HepG2 (cell line): ENCODE measurements around the gene RABGGTA. TPM values are rescaled to one million over a fixed set of nuclear protein-coding genes. Genes with fewer than 3 reads are reported as not detected.

Experiments used
- DZIP1 ChIP-seq: sonication (generic); formaldehyde crosslinking; IDR thresholded peaks from 2 replicates; pipeline ENCODE4 v1.5.0; 2020; ENCODE audit warnings: mild to moderate bottlenecking, missing genetic modification reagents
- HOXA7 ChIP-seq: sonication (generic); formaldehyde crosslinking; IDR thresholded peaks from 2 replicates; pipeline ENCODE4 v1.8.1; 2022; ENCODE audit warnings: mild to moderate bottlenecking, missing genetic modification reagents, moderate library complexity
- LRRFIP1 ChIP-seq: sonication (generic); formaldehyde crosslinking; conservative IDR thresholded peaks from 2 replicates; pipeline ENCODE4 v1.4.0; 2020; ENCODE audit warnings: missing genetic modification reagents
- NCOR1 ChIP-seq: fragments of 200-600 bp; sonication (generic); IDR thresholded peaks from 2 replicates; pipeline ENCODE4 v1.7.0; 2017; ENCODE audit warnings: antibody characterized with exemption, low read length, borderline replicate concordance
- PRPF4 ChIP-seq: fragments of 200-400 bp; formaldehyde crosslinking; IDR thresholded peaks from 2 replicates; pipeline ENCODE4 v1.6.1; 2016; ENCODE audit warnings: low read length, low read depth; ENCODE audit not compliant: poor library complexity, severe bottlenecking
- SMARCE1 ChIP-seq: fragments of 450-650 bp; IDR thresholded peaks from 2 replicates; pipeline ENCODE4 v1.6.1; 2017; ENCODE audit warnings: borderline replicate concordance
- SP1 ChIP-seq, 2 experiments: fragments of 450-650 bp in 1 of 2; sonication (generic) in 1 of 2; formaldehyde crosslinking in 1 of 2; IDR thresholded peaks; 2 replicates each; pipeline versions ENCODE4 v1.4.0 to v1.6.1; 2016 to 2020; ENCODE audit warnings: missing genetic modification reagents in 1 of 2
- ZBTB1 ChIP-seq: sonication (generic); formaldehyde crosslinking; IDR thresholded peaks from 2 replicates; pipeline ENCODE4 v1.4.0; 2020; ENCODE audit warnings: missing genetic modification reagents, borderline replicate concordance
- ZFP90 ChIP-seq: sonication (generic); formaldehyde crosslinking; IDR thresholded peaks from 2 replicates; pipeline ENCODE4 v1.8.0; 2022; ENCODE audit warnings: missing genetic modification reagents, mild to moderate bottlenecking, inconsistent platforms, borderline replicate concordance
- ZMYM3 ChIP-seq: sonication (generic); formaldehyde crosslinking; IDR thresholded peaks from 2 replicates; pipeline ENCODE4 v1.5.1; 2020; ENCODE audit warnings: mild to moderate bottlenecking, missing genetic modification reagents
- ZNF143 ChIP-seq: sonication (generic); formaldehyde crosslinking; IDR thresholded peaks from 2 replicates; pipeline ENCODE4 v1.4.0; 2020; ENCODE audit warnings: missing genetic modification reagents
- ZNF18 ChIP-seq: sonication (generic); formaldehyde crosslinking; IDR thresholded peaks from 2 replicates; pipeline ENCODE4 v1.8.0; 2022; ENCODE audit warnings: mild to moderate bottlenecking, missing genetic modification reagents; ENCODE audit not compliant: insufficient replicate concordance
- ZNF282 ChIP-seq: fragments of 450-650 bp; IDR thresholded peaks from 2 replicates; pipeline ENCODE4 v1.6.1; 2018; ENCODE audit not compliant: partially characterized antibody
- ZNF563 ChIP-seq: sonication (generic); formaldehyde crosslinking; IDR thresholded peaks from 2 replicates; pipeline ENCODE4 v1.8.0; 2022; ENCODE audit warnings: mild to moderate bottlenecking, moderate library complexity, missing genetic modification reagents
- ZNF713 ChIP-seq: sonication (generic); formaldehyde crosslinking; IDR thresholded peaks from 2 replicates; pipeline ENCODE4 v1.4.0; 2020; ENCODE audit warnings: mild to moderate bottlenecking, missing genetic modification reagents
- ZSCAN12 ChIP-seq: sonication (generic); formaldehyde crosslinking; IDR thresholded peaks from 2 replicates; pipeline ENCODE4 v1.9.0; 2021; ENCODE audit warnings: mild to moderate bottlenecking, missing genetic modification reagents
- ZSCAN29 ChIP-seq: sonication (generic); formaldehyde crosslinking; conservative IDR thresholded peaks from 2 replicates; pipeline ENCODE4 v1.4.0; 2020; ENCODE audit warnings: mild to moderate bottlenecking, missing genetic modification reagents
- polyA plus RNA-seq, 8 experiments: library from polyadenylated mRNA; depleted of rRNA in 3 of 8; stranded (reverse) in 7 of 8; unstranded in 1 of 8; fragments of >200 nt; fragmentation: Illumina TruSeq in 4 of 8; extraction: Trizol in 4 of 8; gene quantifications; 2 replicates each; pipeline versions ENCODE4 v1.2.1 to v1.2.3, GENCODE V29; 2011 to 2016; ENCODE audit warnings: low read depth in 4 of 8, missing spikeins in 1 of 8, mixed read lengths in 1 of 8; ENCODE audit not compliant: insufficient read depth in 1 of 8
- total RNA-seq, 5 experiments: library from RNA; depleted of rRNA; stranded (reverse); fragments of >200 nt; fragmentation: Illumina TruSeq; extraction: Trizol; gene quantifications; 2 replicates each; pipeline ENCODE4 v1.2.3, GENCODE V29; 2016; ENCODE audit warnings: low read depth in 1 of 5
- TF ChIP-seq, protein P1 (sequence below): IDR thresholded peaks from 2 replicates; pipeline ENCODE4 v1.6.1; 2016; ENCODE audit warnings: mild to moderate bottlenecking
- TF ChIP-seq, protein P2 (sequence below): sonication (generic); formaldehyde crosslinking; IDR thresholded peaks from 2 replicates; pipeline ENCODE4 v1.5.0; 2020; ENCODE audit warnings: missing genetic modification reagents

The RABGGTA gene
- total and polyA plus RNA-seq, 2 of the 13 experiments (the other 11 are each of a cell fraction or from before 2014, with no cell fraction given): 57.9 to 90.8 TPM

- TF ChIP-seq ZNF563 (CRISPR knock-in tag) (0 out of 2 replicates have a peak, but pooled peaks have one; percentile 14), ZNF143 (CRISPR knock-in tag) (peak; percentile 91), HOXA7 (CRISPR knock-in tag) (no peak), ZBTB1 (CRISPR knock-in tag) (peak; percentile 85; the same call in 1 of the 2 replicates), ZSCAN12 (CRISPR knock-in tag) (0 out of 2 replicates have a peak, but pooled peaks have one; percentile 21), ZMYM3 (CRISPR knock-in tag) (peak; percentile 35; the same call in 1 of the 2 replicates), ZNF18 (CRISPR knock-in tag) (no peak), LRRFIP1 (CRISPR knock-in tag) (no peak; the same call in none of the 2 replicates), DZIP1 (no peak), SMARCE1 (no peak), PRPF4 (no peak), ZSCAN29 (no peak; the same call in 1 of the 2 replicates), ZFP90 (CRISPR knock-in tag) (no peak), NCOR1 (no peak), SP1 (IDR thresholded peaks at IDR 0.05) (no peak), SP1 (CRISPR knock-in tag; IDR thresholded peaks at IDR 0.05) (peak; percentile 95), ZNF282 (no peak), ZNF713 (CRISPR knock-in tag) (0 out of 2 replicates have a peak, but pooled peaks have one; percentile 32)
- TF ChIP-seq, protein P1, sequence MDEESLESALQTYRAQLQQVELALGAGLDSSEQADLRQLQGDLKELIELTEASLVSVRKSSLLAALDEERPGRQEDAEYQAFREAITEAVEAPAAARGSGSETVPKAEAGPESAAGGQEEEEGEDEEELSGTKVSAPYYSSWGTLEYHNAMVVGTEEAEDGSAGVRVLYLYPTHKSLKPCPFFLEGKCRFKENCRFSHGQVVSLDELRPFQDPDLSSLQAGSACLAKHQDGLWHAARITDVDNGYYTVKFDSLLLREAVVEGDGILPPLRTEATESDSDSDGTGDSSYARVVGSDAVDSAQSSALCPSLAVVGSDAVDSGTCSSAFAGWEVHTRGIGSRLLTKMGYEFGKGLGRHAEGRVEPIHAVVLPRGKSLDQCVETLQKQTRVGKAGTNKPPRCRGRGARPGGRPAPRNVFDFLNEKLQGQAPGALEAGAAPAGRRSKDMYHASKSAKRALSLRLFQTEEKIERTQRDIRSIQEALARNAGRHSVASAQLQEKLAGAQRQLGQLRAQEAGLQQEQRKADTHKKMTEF (CRISPR knock-in tag): peak; percentile 87
- TF ChIP-seq, protein P2, sequence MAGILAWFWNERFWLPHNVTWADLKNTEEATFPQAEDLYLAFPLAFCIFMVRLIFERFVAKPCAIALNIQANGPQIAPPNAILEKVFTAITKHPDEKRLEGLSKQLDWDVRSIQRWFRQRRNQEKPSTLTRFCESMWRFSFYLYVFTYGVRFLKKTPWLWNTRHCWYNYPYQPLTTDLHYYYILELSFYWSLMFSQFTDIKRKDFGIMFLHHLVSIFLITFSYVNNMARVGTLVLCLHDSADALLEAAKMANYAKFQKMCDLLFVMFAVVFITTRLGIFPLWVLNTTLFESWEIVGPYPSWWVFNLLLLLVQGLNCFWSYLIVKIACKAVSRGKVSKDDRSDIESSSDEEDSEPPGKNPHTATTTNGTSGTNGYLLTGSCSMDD (CRISPR knock-in tag): no peak
These were observed 39.2 kb downstream of the RABGGTA start, which contains the start of gene NEDD8 (continued) for GRCh38 chr14:24232121-24232644.
